Lower leg skin (tissue), 4 donors: ENCODE data around the gene MAP1LC3B. TPM values are rescaled to one million over a fixed set of nuclear protein-coding genes. Genes with fewer than 3 reads are reported as not detected.
"Not testable (repeated sequence)": the region's sequence is repeated elsewhere in the genome, so short reads cannot be mapped to it uniquely, and the experiment has no call there.

Experiments used
- DNase-seq, 2 donors: peaks; one replicate each; pipeline ENCODE4 v3.0.0-alpha.2; 2019; ENCODE audit warnings: low spot score in 2 of 2
- H3K4me3 ChIP-seq: fragments of 200-600 bp; sonication (generic); 2 replicates; pipeline ENCODE4 v1.5.1; 2017; ENCODE audit warnings: mild to moderate bottlenecking, low read depth; ENCODE audit not compliant: poor library complexity, severe bottlenecking
- CTCF ChIP-seq, 3 donors: fragments of 450-650 bp; IDR thresholded peaks; one replicate each; pipeline ENCODE4 v1.5.1; 2016; ENCODE audit warnings: antibody characterized with exemption in 3 of 3, mild to moderate bottlenecking in 3 of 3, moderate library complexity in 2 of 3
- POLR2A ChIP-seq, 2 donors: fragments of 450-650 bp; IDR thresholded peaks; one replicate each; pipeline ENCODE4 v1.6.1; 2016 to 2017; ENCODE audit warnings: antibody characterized with exemption in 2 of 2, mild to moderate bottlenecking in 1 of 2, moderate library complexity in 1 of 2
- WGBS, 2 donors: methylation state at CpG; one replicate each; pipeline ENCODE4 v1.1.5; 2018; 5-methylcytosine and 5-hydroxymethylcytosine counted together
- intact Hi-C: fragments of 100-400 bp; cut with DNase I; formaldehyde crosslinking; loops from one replicate; pipeline ENCODE4 v1.15.0; 2023; ENCODE audit warnings: low total_unique reads
- total RNA-seq, 4 donors: library from RNA; depleted of rRNA; stranded (reverse); fragments of >200 nt; gene quantifications; one replicate each; pipeline ENCODE4 v1.1.0, GENCODE V29; 2016

The MAP1LC3B gene
- total RNA-seq, 4 donors from 2014 or later = 73.8 to 76.4 (median 74.5) TPM

GRCh38 chr16:87358250-87358649 is 33.9 kb upstream of the MAP1LC3B start:
- no peak for DNase-seq
- no peak overlapping the region for H3K4me3 ChIP-seq
- intact Hi-C loops = no loop called here
- TF ChIP-seq POLR2A (IDR thresholded peaks at IDR 0.05) = no peak
- no peak for TF ChIP-seq CTCF (IDR thresholded peaks at IDR 0.05)
- 89 to 90% methylated on average over 17 of the region's 17 CpGs for WGBS, 2 donors

- no peak for DNase-seq
- 88 to 91% methylated on average over 9 of the region's 9 CpGs for WGBS, 2 donors
- no peak overlapping the region for H3K4me3 ChIP-seq
- intact Hi-C loops = no loop called here
- no peak for TF ChIP-seq CTCF (IDR thresholded peaks at IDR 0.05)
- TF ChIP-seq POLR2A (IDR thresholded peaks at IDR 0.05) = no peak
Measured at GRCh38 chr16:87358696-87359095, 33.4 kb upstream of the MAP1LC3B start.

GRCh38 chr16:87359121-87359520 is 33.0 kb upstream of the MAP1LC3B start:
- DNase-seq = no peak
- no peak overlapping the region for H3K4me3 ChIP-seq
- 92 to 94% methylated on average over 7 of the region's 7 CpGs for WGBS, 2 donors
- intact Hi-C loops = no loop called here
- no peak for TF ChIP-seq POLR2A (IDR thresholded peaks at IDR 0.05)
- TF ChIP-seq CTCF (IDR thresholded peaks at IDR 0.05) = no peak

GRCh38 chr16:87360862-87361610 is 31.1 kb upstream of the MAP1LC3B start:
- WGBS, 2 donors = 96 to 99% methylated on average over 16 of the region's 16 CpGs
- no peak for DNase-seq
- H3K4me3 ChIP-seq = no peak overlapping the region
- intact Hi-C loops = no loop called here
- TF ChIP-seq CTCF (IDR thresholded peaks at IDR 0.05) (no peak), POLR2A (IDR thresholded peaks at IDR 0.05) (no peak)

- intact Hi-C loops = no loop called here
- TF ChIP-seq CTCF (IDR thresholded peaks at IDR 0.05) = no peak
- no peak for TF ChIP-seq POLR2A (IDR thresholded peaks at IDR 0.05)
- 96 to 98% methylated on average over 8 of the region's 8 CpGs for WGBS, 2 donors
- no peak for DNase-seq
- no peak overlapping the region for H3K4me3 ChIP-seq
Measured at GRCh38 chr16:87361916-87362619, 30.1 kb upstream of the MAP1LC3B start.

GRCh38 chr16:87362828-87363559 is 29.1 kb upstream of the MAP1LC3B start:
- H3K4me3 ChIP-seq, intact Hi-C loops, DNase-seq: not testable (repeated sequence)
- WGBS, 2 donors = 93 to 94% methylated on average over 13 of the region's 13 CpGs
